ENCODE measurements around the gene SDSL.

Gene SDSL

DNA sequence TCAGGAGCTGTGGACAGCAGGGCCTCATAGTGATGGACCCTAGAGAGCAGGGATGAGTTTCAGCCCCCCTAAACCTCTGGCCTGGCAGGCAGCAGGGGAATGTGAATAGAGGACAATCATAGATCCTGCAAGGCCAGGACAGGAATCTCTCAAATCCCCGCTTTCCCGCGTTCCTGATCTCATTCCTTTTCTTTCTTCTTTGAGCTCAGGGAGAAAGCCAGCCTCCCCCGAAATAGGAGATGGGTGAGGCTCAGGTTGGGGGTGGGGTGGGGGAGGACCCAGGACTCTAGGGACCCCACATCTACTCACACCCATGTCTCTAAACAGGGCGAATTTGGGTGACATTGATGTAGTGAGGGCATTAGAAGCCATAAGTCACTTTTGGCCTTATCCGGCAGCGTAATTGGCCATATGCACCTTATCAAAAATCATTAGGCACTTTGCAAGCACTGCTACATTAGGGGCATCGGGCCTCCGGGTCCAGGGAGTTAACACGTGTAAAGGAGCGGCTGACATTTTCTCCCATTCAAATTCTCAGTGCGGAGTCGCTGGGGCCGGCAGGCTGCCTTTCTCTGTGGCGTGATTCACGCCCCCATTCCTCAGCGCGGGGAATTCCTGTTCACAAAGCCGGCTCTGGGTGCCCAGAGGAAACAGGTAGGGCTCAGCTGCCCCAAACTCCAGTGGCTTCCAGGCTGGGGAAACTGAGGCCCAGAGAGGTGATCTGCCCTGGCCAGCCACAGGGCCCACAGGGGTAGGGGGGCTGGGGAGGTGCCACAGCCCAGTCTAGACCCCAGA is 48.0 kb downstream of the SDSL start:
- DNase-seq = no peak

DNA sequence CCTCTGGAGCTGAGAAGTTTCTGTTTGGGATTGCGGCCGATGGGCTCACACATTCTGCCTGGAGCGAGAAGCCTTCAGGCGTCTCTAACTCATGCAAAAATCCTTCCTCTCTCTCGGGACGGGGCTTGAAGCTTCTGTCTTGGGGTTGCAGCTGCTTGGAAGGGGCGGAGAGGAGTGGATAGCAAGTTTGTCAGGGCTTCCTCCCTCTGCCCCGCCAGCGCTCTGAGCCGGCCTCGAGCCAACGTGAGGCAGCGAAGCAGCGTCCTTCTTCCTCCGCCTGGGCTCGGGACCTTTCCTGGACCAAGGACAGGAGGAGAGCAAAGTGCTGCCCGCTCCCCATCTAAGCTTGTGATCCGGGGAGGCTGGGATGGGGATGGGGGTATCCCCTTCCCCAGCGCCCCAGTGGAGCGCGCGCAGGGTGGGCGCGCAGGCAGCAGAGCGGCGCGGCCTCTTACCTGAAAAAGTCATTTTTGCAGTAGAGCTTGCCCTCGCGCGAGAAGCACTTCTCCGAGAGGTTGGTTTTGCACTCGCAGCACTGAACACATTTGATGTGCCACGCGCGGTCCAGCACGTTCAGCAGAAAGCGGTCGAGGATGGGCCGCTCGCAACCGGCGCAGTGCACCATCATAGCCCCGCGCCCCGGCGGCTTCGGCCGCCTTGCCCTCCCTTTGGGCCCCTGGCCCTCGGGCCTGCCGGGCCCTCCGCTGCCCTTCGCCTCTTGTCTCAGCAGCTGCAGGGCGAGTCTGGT is 48.9 kb downstream of the SDSL start:
- DNase-seq = no peak

DNA sequence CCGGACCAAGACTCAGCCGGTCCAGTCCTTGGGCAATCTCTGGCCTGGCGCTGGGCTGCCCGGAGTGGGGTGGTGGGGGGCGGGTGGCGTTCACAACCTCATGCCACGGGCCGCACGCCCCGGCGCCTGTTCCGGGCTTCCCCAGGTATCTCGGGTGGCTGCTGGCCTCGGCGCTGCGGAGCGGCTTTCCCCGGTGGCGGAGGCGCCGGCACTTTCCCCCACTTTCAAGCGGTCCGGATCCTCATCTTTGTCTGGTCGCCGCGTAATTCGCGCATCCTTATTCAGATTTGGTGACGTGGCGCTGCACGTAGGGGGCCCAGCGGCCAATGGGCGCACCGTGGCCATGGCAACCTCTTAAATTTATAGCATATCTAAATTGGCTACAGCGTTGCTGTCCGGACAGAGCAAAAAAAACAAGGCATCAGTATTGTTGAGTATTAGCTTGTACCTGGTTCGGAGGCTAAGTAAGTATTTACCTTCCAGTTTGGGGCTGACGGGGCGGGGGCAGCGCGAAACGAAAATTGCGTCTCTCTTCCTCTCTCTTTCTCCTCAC is 49.5 kb downstream of the SDSL start, which contains the start of gene LHX5:
Gene LHX5 (minus strand): TSS at position 253 of the 553 bp plus-strand sequence. CDS start 373 bp downstream, outside the sequence.
- DNase-seq = no peak

- DNase-seq = no peak
Measured at GRCh38 chr12:113472191-113473121, 50.3 kb downstream of the SDSL start.

DNA sequence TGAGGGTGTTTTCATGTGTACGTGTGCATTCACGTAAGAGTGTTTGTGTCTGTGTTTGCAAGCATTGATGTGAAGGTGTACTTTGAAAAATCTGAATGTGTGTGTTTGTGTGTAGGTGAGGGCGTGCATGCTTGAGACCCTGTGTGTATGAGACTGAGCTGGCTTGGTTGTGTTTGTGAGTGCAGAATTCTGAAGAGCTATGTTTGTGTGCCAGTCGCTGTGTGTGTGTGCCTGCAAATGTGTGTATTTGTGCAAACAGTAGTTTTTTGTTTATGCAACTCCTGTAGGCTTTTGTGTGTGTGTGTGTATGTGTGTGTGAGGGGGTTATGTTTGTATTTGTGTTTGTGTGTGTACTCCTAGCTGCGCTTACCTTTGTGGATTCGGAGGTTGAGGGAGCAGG is 51.2 kb downstream of the SDSL start:
- no peak for DNase-seq

GRCh38 chr12:113473942-113474341 is 51.8 kb downstream of the SDSL start:
- DNase-seq = no peak

DNA sequence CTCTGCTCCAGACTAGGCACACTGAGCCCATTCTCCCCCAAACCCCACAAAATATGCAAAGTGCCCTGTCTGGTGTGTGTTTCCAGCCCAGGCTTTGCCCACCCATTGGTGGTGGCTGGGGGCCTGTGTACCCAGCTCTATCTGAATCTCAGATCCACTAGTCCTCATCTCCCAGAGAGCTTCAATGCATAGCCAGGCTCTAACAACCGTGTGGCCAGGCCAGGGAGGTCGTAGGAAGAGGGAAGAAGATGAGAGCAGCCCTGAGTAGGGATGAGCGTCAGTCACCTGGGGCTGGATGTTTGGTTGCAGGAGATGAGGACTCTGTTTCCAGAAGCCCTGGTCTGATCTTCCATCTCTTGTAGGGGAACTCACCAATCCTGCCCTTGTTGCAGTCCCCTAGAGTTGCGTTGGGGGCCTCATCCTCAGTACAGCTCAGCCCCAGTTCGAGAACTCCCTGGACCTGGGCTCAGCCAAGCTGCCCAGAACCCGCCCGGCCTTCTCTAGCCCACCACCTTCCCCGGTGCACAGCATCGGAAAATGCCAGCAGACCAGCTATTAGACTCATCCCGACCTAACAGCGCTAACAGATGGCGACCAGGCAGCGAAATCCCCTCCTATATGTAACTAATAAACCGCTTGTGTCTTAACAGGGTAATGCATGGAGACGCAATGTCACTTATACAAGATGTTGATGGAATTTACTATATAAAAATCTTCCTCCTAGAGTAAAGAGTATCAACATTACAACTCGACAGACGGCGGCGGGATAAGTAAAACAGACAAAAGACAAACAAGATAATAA is 52.7 kb downstream of the SDSL start:
- DNase-seq = no peak

- no peak for DNase-seq
Measured at GRCh38 chr12:113475451-113476175, 53.4 kb downstream of the SDSL start.

- DNase-seq = no peak
Measured at GRCh38 chr12:113476176-113476986, 54.2 kb downstream of the SDSL start.

DNA sequence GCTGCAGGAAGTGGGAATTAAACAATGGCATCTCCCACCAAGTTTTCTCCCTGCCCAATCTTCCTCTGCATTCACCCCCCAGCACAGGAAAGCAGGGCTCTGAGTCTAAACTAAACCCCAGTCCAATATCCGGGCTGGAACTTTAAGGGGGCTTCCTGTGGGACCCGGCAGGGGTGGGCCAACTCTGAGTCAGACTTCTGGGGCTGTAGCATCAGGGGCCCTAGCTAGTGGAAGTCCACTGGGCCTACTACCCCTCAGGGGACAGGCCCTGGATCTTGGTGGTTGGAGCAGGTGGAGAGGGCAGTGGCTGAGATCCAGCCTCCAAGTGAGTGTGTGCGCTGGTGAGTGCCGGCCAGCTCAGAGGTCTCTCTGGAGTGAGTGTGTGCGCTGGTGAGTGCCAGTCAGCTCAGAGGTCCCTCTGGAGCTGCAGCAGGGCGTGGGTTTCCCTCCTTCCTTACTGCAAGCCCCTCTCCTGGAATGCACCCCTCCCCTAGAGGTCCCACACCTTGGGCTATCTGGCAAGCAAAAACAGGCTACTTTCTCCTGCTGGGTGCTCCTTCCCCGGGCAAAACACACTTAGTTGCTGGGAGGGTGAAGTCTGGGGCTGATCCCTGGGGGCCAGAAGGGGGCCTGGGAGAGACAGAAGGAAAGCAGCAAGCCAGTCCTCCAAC is 55.1 kb downstream of the SDSL start:
- no peak for DNase-seq

GRCh38 chr12:113477842-113478215 is 55.6 kb downstream of the SDSL start:
- DNase-seq = no peak

DNA sequence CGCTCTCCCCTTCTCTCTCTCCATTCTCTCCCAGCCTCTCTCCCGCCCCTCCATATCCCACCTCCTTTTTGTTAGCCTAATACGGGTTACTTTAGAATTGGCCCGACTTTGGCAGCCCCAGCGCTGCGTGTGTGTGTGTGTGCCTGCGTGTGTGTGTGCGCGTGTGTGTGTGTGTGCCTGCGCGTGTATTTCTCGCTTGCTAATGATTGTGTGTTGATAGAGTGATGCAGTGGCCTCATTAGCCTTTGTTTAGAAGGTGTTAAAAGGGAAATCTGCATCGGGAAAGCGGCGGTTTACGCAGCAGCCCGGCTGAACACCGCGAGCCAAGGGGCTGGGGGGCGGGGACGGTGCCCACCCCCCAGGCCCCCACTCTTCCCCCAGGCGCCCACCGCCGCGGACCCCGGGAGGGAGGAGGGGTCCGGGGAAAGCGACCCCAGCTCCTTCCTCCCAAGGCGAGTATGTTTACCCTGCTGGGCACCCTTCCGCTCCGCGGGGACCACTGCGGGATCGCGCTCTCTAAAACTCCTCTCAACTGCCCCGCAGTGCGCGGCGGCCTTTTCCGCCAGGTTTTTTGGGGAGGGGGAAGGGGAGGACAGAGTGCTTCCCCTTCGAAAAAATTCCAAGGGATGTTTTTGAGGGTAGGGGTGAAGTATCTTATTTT is 56.3 kb downstream of the SDSL start:
- no peak for DNase-seq

DNA sequence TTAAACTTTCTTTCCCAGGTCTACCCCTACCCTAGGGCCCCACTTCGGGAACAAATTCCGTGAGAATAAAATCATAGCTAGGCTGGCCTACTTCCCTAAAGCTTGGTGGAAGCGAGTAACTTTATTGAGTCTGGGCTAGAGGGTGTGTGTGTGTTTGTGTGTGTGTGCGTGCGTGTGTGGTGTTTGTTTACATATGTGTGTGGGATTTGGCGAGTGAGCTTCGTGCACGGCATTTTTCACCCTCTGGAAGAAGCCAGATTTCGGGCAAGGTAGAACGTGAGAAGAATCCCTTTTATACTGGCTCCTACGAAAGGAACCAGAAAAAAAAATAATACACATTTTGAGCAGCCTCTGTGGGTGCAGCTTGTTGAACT is 57.0 kb downstream of the SDSL start:
- DNase-seq = no peak

GRCh38 chr12:113479590-113480335 is 57.6 kb downstream of the SDSL start:
- no peak for DNase-seq

DNA sequence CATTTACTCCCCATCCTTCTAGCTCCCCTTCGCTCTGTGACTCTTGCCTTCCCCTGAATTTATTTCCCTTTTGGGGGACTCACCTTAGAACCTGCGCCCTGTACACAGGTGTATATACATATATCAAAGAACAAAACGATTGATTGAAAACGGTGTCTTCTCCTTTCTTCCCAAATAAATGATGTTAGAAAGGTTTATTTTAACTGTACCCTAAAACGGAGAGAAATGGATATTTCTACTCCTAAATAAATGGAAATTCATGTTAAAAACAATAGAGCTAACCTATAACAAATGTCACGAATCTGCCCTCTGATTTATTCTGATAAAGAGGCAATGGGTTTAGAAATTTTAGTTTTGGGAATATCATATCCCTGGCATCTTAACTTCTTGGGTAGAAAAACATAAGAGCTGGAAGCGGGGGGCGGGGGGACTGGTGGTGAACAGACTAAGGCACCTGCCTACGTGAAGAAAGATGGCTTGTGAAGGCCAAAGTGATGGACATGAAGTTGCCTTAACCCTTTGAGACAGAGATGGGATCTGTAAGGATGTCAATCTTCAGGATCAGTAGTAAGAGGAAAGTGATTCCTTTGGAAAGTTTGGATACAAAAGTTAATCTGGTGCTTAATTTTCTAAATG is 58.3 kb downstream of the SDSL start:
- DNase-seq = no peak

DNA sequence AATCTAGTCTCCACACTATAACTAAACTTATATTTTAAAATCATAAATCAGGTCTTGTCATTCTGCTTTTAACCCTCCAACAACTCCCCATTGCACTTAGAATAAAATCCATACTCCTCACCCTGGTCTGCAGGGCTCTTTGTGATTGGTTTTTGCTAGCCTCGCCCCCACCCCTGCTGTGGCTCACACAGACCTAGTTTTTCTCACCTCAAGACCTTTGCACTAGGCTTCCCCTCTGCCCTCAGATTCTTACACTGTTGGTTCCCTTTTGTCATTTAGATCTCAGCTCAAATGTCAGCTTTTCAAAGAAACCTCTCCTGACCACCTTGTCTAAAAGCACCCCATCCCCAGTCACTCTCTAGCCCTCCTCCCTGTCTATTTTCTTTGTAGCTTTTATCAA is 60.2 kb downstream of the SDSL start:
- no peak for DNase-seq

- DNase-seq = no peak
Measured at GRCh38 chr12:113485330-113485729, 63.1 kb downstream of the SDSL start.

DNA sequence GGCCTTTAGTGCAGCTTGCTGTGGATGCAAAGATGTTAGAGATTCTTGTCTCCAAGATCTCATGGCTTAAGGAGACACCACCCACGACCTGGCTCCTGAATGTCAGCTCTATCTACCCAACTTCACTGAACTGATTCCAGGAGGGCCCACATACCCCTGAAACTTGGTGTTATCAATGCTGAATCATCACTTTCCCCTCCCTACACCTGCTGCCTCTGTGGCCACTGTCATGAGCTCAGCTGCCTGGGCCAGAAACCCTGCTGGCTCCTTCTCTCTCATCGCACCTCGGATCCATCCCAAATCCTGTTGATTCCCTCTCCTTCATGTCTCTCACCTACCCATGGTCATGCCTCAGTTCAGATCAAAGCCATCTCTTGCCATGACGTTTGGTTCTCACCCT is 64.5 kb downstream of the SDSL start:
- DNase-seq = no peak
